MM.1S (cell line): ENCODE data around the gene NDUFV2.

Source experiments
- EZH2phosphoT487 ChIP-seq: fragments of 300-600 bp; sonication (generic); IDR thresholded peaks from 2 replicates; pipeline ENCODE4 v1.6.1; 2018; ENCODE audit warnings: antibody characterized with exemption, low read length
- TF ChIP-seq, protein P1 (sequence below): fragments of 300-600 bp; sonication (generic); IDR thresholded peaks from 2 replicates; pipeline ENCODE4 v1.5.1; 2016; ENCODE audit warnings: antibody characterized with exemption, low read length, mixed read lengths

DNA sequence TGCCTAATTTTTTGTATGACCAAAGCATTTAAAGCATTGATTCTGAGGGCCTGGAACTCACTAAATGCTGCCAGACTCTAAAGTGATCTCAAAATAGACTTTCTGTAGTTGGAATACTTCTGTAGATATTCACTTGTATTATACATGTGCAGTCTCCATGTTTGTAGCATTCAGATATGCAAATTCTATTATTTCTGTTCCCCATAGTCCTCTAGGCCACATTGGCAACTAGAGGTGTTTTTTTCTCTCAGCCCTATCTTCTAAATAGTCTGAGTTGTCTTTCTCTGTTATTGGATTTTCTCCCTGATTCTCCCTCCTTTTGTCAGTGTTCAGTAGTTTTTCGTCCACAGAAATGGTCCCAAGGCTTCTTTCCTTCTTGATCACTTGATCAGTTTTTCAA is 72.6 kb downstream of the NDUFV2 start:
- TF ChIP-seq, protein P1, sequence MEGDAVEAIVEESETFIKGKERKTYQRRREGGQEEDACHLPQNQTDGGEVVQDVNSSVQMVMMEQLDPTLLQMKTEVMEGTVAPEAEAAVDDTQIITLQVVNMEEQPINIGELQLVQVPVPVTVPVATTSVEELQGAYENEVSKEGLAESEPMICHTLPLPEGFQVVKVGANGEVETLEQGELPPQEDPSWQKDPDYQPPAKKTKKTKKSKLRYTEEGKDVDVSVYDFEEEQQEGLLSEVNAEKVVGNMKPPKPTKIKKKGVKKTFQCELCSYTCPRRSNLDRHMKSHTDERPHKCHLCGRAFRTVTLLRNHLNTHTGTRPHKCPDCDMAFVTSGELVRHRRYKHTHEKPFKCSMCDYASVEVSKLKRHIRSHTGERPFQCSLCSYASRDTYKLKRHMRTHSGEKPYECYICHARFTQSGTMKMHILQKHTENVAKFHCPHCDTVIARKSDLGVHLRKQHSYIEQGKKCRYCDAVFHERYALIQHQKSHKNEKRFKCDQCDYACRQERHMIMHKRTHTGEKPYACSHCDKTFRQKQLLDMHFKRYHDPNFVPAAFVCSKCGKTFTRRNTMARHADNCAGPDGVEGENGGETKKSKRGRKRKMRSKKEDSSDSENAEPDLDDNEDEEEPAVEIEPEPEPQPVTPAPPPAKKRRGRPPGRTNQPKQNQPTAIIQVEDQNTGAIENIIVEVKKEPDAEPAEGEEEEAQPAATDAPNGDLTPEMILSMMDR, result no peak
- TF ChIP-seq EZH2phosphoT487, result no peak
